GM12878 (cell line): ENCODE data around the gene UVRAG.

Experiments
- BHLHE40 ChIP-seq, 2 experiments: fragments of 450-650 bp in 1 of 2; IDR thresholded peaks; 2 replicates each; pipeline ENCODE4 v1.6.1; 2011 to 2017; ENCODE audit warnings: low read depth in 2 of 2, borderline replicate concordance in 1 of 2, improper control_type of control experiment in 1 of 2, low read length in 1 of 2, mild to moderate bottlenecking in 1 of 2
- CTCF ChIP-seq, 3 experiments: IDR thresholded peaks in 2 of 3; conservative IDR thresholded peaks in 1 of 3; 2 replicates each; pipeline ENCODE4 v1.5.1; 2011; ENCODE audit warnings: low read depth in 3 of 3, low read length in 3 of 3, mild to moderate bottlenecking in 3 of 3, control low read depth in 2 of 3, moderate library complexity in 2 of 3, inconsistent platforms in 1 of 3, mixed read lengths in 1 of 3; ENCODE audit not compliant: control insufficient read depth in 2 of 3, insufficient read depth in 1 of 3; ENCODE audit errors: extremely low read depth in 1 of 3
- E2F4 ChIP-seq: IDR thresholded peaks from 2 replicates; pipeline ENCODE4 v1.6.1; 2012; ENCODE audit warnings: low read depth, low read length, improper control_type of control experiment
- EZH2 ChIP-seq: IDR thresholded peaks from 2 replicates; pipeline ENCODE4 v1.6.1; 2012; ENCODE audit warnings: low read depth, mild to moderate bottlenecking, control low read depth, inconsistent platforms, low read length, borderline replicate concordance; ENCODE audit not compliant: control insufficient read depth
- FOXK2 ChIP-seq: fragments of 450-650 bp; IDR thresholded peaks from 2 replicates; pipeline ENCODE4 v1.6.1; 2017; ENCODE audit warnings: mild to moderate bottlenecking, moderate library complexity
- KDM1A ChIP-seq: fragments of 200-600 bp; sonication (generic); IDR thresholded peaks from 2 replicates; pipeline ENCODE4 v1.6.1; 2016; ENCODE audit warnings: borderline replicate concordance
- NR2C2 ChIP-seq: IDR thresholded peaks from 2 replicates; pipeline ENCODE4 v1.6.1; 2011; ENCODE audit warnings: borderline replicate concordance, low read depth; ENCODE audit not compliant: control insufficient read depth, insufficient read length
- POLR2AphosphoS5 ChIP-seq: IDR thresholded peaks from 2 replicates; pipeline ENCODE4 v1.6.1; 2011; ENCODE audit warnings: mild to moderate bottlenecking, low read length, inconsistent platforms
- REST ChIP-seq: IDR thresholded peaks from 2 replicates; pipeline ENCODE4 v1.6.1; 2012; ENCODE audit warnings: mild to moderate bottlenecking, low read depth, low read length
- TCF3 ChIP-seq: IDR thresholded peaks from 2 replicates; pipeline ENCODE4 v1.6.1; 2012; ENCODE audit warnings: low read depth, mild to moderate bottlenecking, low read length, borderline replicate concordance; ENCODE audit not compliant: insufficient read depth
- TCF7 ChIP-seq: IDR thresholded peaks from 2 replicates; pipeline ENCODE4 v1.6.1; 2014; ENCODE audit warnings: antibody characterized with exemption, borderline replicate concordance
- YY1 ChIP-seq: IDR thresholded peaks from 2 replicates; pipeline ENCODE4 v1.6.1; 2011; ENCODE audit warnings: low read depth, mild to moderate bottlenecking, low read length
- ZBTB33 ChIP-seq: fragments of 450-650 bp; IDR thresholded peaks from 2 replicates; pipeline ENCODE4 v1.6.1; 2017; ENCODE audit warnings: mild to moderate bottlenecking
- ZNF24 ChIP-seq: fragments of 450-650 bp; IDR thresholded peaks from 2 replicates; pipeline ENCODE4 v1.6.1; 2017; ENCODE audit warnings: antibody characterized with exemption, mild to moderate bottlenecking

- TF ChIP-seq E2F4 (no peak), FOXK2 (no peak), CTCF (IDR thresholded peaks at IDR 0.05 in 2 of 3, conservative IDR thresholded peaks at IDR 0.05 in 1 of 3; ENCODE audit: control insufficient read depth in 2 of 3, extremely low read depth in 1 of 3, insufficient read depth in 1 of 3, low read depth in 3 of 3, low read length in 3 of 3) (no peak), TCF7 (no peak), ZBTB33 (no peak), ZNF24 (no peak), KDM1A (no peak), BHLHE40 (IDR thresholded peaks at IDR 0.05; ENCODE audit: borderline replicate concordance in 1 of 2, low read depth in 2 of 2, low read length in 1 of 2) (no peak), TCF3 (no peak), POLR2AphosphoS5 (no peak), EZH2 (no peak), REST (no peak), NR2C2 (no peak), YY1 (no peak)
These were observed 288.4 kb downstream of the UVRAG start for GRCh38 chr11:76103460-76103859.
